HG03378 (cell line): ENCODE measurements around the gene PDGFA.

Source experiments
- ATAC-seq: cut with Tn5 transposase; IDR thresholded peaks from one replicate; pipeline ENCODE4 v1.9.1; 2021; ENCODE audit warnings: mild to moderate bottlenecking, moderate library complexity; ENCODE audit not compliant: unreplicated experiment

Gene PDGFA

GRCh38 chr7:449324-450019, 70.2 kb downstream of the PDGFA start:
- no peak for ATAC-seq

- ATAC-seq: no peak
These were observed 72.1 kb downstream of the PDGFA start for GRCh38 chr7:447523-447922.
